ENCODE measurements around the gene IQCM.

DNA sequence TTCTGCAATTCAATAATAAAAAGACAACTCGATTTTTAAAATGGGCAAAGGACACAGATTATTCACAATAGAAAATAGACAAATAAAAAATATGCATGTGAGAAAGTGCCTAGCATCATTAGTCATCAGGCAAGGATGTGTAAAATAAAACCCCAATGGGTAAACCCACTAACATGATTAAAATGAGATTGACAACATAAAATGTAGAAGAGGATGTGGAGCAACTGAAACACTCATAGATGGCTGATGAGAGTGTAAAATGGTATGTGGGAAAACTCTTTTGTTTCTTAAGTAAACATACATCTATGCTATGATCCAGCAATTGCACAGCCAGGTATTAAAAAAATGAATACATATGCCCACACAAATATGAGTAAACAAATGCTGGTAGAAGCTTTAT lies 177.6 kb downstream of the IQCM start:
- TF ChIP-seq, protein P1, sequence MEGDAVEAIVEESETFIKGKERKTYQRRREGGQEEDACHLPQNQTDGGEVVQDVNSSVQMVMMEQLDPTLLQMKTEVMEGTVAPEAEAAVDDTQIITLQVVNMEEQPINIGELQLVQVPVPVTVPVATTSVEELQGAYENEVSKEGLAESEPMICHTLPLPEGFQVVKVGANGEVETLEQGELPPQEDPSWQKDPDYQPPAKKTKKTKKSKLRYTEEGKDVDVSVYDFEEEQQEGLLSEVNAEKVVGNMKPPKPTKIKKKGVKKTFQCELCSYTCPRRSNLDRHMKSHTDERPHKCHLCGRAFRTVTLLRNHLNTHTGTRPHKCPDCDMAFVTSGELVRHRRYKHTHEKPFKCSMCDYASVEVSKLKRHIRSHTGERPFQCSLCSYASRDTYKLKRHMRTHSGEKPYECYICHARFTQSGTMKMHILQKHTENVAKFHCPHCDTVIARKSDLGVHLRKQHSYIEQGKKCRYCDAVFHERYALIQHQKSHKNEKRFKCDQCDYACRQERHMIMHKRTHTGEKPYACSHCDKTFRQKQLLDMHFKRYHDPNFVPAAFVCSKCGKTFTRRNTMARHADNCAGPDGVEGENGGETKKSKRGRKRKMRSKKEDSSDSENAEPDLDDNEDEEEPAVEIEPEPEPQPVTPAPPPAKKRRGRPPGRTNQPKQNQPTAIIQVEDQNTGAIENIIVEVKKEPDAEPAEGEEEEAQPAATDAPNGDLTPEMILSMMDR (IDR thresholded peaks at IDR 0.05), result no peak
- no peak for TF ChIP-seq POLR2A (IDR thresholded peaks at IDR 0.05)
